HG03025 (cell line): ENCODE results near the gene DPYD.

ENCODE experiments used
- ATAC-seq: cut with Tn5 transposase; IDR thresholded peaks from one replicate; pipeline ENCODE4 v1.9.1; 2021; ENCODE audit warnings: mild to moderate bottlenecking, moderate library complexity; ENCODE audit not compliant: unreplicated experiment, low FRiP score

The DPYD gene

GRCh38 chr1:97186381-97186780 is 734.5 kb downstream of the DPYD start:
- no peak for ATAC-seq

GRCh38 chr1:97174039-97174704 is 746.7 kb downstream of the DPYD start:
- no peak for ATAC-seq

GRCh38 chr1:97170300-97170699 is 750.5 kb downstream of the DPYD start:
- no peak for ATAC-seq

GRCh38 chr1:97168056-97168455 is 752.8 kb downstream of the DPYD start:
- no peak for ATAC-seq

- no peak for ATAC-seq
Measured at GRCh38 chr1:97167246-97167645, 753.6 kb downstream of the DPYD start.

GRCh38 chr1:97166626-97167025 is 754.2 kb downstream of the DPYD start:
- ATAC-seq: no peak

GRCh38 chr1:97164276-97164639 is 756.6 kb downstream of the DPYD start:
- ATAC-seq: peak; percentile 52

GRCh38 chr1:97163591-97164275 is 757.1 kb downstream of the DPYD start:
- ATAC-seq: peak; percentile 9

- ATAC-seq: no peak
Measured at GRCh38 chr1:97160818-97161217, 760.0 kb downstream of the DPYD start.

- ATAC-seq: peak; percentile 63
Measured at GRCh38 chr1:97159342-97159741, 761.5 kb downstream of the DPYD start.

- ATAC-seq: no peak
Measured at GRCh38 chr1:97158691-97159096, 762.1 kb downstream of the DPYD start.

- no peak for ATAC-seq
Measured at GRCh38 chr1:97157991-97158390, 762.8 kb downstream of the DPYD start.

GRCh38 chr1:97151651-97152050 is 769.2 kb downstream of the DPYD start:
- no peak for ATAC-seq

GRCh38 chr1:97145321-97145956 is 775.4 kb downstream of the DPYD start:
- ATAC-seq: no peak

- no peak for ATAC-seq
Measured at GRCh38 chr1:97144527-97144926, 776.3 kb downstream of the DPYD start.

- ATAC-seq: no peak
Measured at GRCh38 chr1:97143236-97143882, 777.5 kb downstream of the DPYD start.

- ATAC-seq: no peak
Measured at GRCh38 chr1:97140611-97141010, 780.2 kb downstream of the DPYD start.

- no peak for ATAC-seq
Measured at GRCh38 chr1:97139512-97139911, 781.3 kb downstream of the DPYD start.

- ATAC-seq: no peak
Measured at GRCh38 chr1:97138515-97139032, 782.3 kb downstream of the DPYD start.

- peak; percentile 96 for ATAC-seq
Measured at GRCh38 chr1:97137862-97138514, 782.8 kb downstream of the DPYD start.

GRCh38 chr1:97136996-97137395 is 783.8 kb downstream of the DPYD start:
- no peak for ATAC-seq
